Left ventricle myocardium superior (tissue), 1 donor: Measurements from ENCODE around the gene ICE1. TPM values are rescaled to one million over a fixed set of nuclear protein-coding genes. Genes with fewer than 3 reads are reported as not detected.
"Not testable (repeated sequence)": the region's sequence is repeated elsewhere in the genome, so short reads cannot be mapped to it uniquely, and the experiment has no call there.

Source experiments
- ATAC-seq: fragments of 200-7000 bp; cut with Tn5 transposase; one replicate; pipeline ENCODE4 v1.9.1; 2020; ENCODE audit warnings: mild to moderate bottlenecking, moderate library complexity
- DNase-seq: peaks from one replicate; pipeline ENCODE4 v3.0.0-alpha.2; 2020
- intact Hi-C: fragments of 100-400 bp; cut with micrococcal nuclease; formaldehyde crosslinking; loops from one replicate; pipeline ENCODE4 v1.11.0; 2022
- total RNA-seq: library from RNA; stranded (reverse); fragmentation: NEBNext Ultra II Directional; extraction: Animal tissue kit (Norgen Biotek cat#: 25700); gene quantifications from one replicate; pipeline ENCODE4 v1.2.1, GENCODE V29; 2021
- donor health status: DM: no; HTN: yes; CAD: no; lungs with severe emphysema.

The ICE1 gene
- total RNA-seq, 1 donor from 2014 or later, result 18.3 TPM

DNA sequence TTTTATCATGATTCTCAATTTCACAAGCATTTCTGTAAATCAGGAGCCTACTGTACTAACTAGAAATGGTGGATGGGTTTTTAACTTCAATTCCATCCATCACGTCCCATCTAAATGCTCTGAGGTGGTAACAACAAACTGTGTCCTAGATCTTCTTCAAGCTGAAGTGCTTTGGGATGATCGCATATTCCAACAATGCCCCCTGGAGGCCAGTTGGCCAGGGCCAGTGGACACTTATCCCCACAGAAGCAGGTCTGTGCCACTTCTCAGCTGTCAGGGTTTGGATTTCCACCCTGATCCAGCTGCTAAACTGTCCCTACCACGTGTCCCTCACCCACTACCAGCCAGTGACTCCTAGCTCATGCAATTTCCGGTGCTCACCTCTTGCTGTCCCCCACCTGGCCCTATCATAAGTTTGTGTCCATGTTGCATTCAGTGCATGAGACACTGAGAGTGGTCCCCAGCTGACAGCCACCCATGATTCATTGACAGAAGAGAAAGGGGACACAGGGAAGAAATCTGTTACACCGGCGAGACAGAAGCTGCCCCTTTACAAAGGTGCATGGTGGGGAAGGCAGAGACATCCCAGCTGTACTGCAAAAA lies 28.0 kb upstream of the ICE1 start:
- ATAC-seq (peak; percentile 42), DNase-seq (peak; percentile 67)
- intact Hi-C loops, result not testable (repeated sequence)

- DNase-seq, intact Hi-C loops, ATAC-seq: not testable (repeated sequence)
Observed at GRCh38 chr5:5395093-5395492, 27.4 kb upstream of the ICE1 start.

- intact Hi-C loops, result no loop called here
- DNase-seq (no peak), ATAC-seq (no peak)
Observed at GRCh38 chr5:5398071-5398470, 24.4 kb upstream of the ICE1 start.

- ATAC-seq (no peak), DNase-seq (no peak)
- intact Hi-C loops, result no loop called here
Observed at GRCh38 chr5:5401095-5401494, 21.4 kb upstream of the ICE1 start.

DNA sequence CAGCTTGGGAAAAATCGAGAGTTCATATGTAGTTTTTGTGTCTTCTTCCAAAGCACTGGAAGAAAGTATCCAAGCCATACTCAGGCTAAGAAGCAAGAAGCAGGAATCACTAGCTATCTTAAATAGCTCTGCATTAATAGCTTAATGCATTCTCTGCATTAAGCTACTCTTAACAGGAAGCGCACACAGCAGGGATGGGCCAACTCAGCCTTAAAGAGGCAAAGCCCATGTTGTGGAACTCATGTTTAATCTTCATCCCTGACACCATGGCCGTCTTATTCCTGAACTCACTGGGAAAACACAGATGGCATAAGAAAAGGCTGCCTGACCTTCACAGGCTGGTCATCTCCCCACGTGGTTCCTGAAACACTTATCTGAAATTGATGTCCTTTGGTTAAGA lies 18.7 kb upstream of the ICE1 start:
- intact Hi-C loops, result no loop called here

GRCh38 chr5:5404381-5404780 lies 18.1 kb upstream of the ICE1 start:
- intact Hi-C loops, result no loop called here
- no peak for DNase-seq
- ATAC-seq, result no peak

More for the DNA sequence above, 18.7 kb upstream of the ICE1 start:
- no peak for ATAC-seq
- no peak for DNase-seq

GRCh38 chr5:5405441-5405840 lies 17.0 kb upstream of the ICE1 start:
- ATAC-seq (no peak), DNase-seq (no peak)
- intact Hi-C loops, result no loop called here

DNA sequence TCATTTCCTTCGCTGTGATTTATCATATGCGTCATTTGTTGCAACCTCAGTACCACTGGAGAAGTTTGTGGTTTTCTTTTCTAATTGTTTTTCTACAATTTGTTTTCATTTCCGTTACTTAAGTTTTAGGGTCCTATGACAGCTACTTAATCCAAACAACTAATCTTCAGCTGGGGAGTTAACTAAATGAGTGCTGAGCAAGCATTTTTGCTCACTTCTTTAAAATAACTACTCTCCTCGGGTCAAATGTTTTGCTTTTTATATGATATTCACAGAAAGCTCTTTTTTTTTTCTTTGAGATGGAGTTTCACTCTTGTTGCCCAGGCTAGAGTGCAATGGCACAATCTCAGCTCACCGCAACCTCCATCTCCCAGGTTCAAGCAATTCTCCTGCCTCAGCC lies 14.6 kb upstream of the ICE1 start:
- intact Hi-C loops, result no loop called here
- DNase-seq, result no peak
- no peak for ATAC-seq

DNA sequence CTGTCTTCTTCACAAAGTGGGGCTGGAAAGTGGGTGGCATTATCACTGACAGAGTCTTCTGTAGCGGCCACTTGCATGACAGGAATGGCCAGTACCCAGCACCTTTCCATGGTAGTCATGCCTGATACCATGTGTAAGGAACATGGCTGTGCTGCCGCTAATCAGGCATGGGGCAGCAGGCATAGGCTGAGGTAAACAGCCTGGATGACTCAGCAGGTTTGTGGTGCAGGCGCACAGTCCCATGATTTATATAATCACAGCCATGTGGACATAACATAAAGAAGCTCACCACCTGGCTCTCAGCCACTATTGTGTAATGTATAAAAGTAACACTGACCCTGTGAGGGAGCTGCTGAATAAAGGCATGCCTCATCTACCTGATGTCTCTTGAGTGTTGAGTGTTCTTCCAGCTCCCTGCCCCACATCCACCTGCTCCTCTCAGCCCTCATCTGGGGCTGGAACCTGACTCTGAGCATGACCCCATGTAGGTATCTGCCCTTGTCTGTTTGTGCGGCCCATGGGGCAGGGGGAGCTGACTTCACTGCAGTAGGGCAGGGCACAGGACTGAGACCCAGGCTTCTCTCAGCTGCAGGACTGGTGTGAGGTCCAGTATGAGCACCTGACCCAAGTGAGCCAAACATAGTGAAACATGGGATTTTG lies 13.2 kb upstream of the ICE1 start:
- intact Hi-C loops, result no loop called here
- DNase-seq, result no peak
- no peak for ATAC-seq

DNA sequence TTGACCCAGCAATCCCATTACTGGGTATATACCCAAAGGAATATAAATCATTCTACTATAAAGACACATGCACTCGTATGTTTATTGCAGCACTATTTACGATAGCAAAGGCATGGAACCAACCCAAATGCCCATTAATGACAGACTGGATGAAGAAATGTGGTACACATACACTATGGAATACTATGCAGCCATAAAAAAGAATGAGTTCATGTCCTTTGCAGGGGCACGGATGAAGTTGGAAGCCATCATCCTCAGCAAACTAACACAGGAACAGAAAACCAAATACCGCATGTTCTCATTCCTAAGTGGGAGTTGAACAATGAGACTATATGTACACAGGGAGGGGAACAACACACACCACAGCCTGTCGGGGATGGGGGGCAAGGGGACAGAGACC lies 8.6 kb upstream of the ICE1 start:
- intact Hi-C loops, result loop anchor here (10.0 kb wide), 1 partner anchor 269 kb away; the partner anchor contains the start of gene ADAMTS16
- DNase-seq, ATAC-seq: not testable (repeated sequence)

- intact Hi-C loops, result loop anchor here (10.0 kb wide), 1 partner anchor 270 kb away; the partner anchor contains the start of gene ADAMTS16
- ATAC-seq (no peak), DNase-seq (no peak)
Observed at GRCh38 chr5:5414999-5415398, 7.5 kb upstream of the ICE1 start.

DNA sequence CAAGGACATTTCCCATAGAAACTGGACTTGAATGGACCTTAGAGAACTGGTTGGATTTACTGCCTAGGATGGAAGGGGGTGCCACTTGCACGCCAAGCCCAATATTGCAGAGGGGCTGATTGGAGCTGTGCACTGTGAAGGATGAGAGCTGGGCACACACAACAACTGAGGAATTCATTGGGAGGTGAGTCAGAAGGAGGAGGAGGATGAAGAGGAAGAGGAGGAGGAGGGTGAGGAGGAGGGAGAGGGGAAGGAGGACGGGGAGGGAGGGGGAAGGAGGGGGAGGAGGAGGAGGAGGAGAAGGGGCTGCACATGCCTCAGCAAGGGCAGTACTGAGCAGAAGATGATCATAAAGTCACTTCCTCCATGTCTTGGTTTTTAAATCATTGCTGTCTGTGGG lies 5.7 kb upstream of the ICE1 start:
- intact Hi-C loops, result loop anchor here (10.0 kb wide), 1 partner anchor 272 kb away; the partner anchor contains the start of gene ADAMTS16
- no peak for ATAC-seq
- no peak for DNase-seq

- no peak for ATAC-seq
- DNase-seq, result no peak
- intact Hi-C loops, result loop anchor here (10.0 kb wide), 1 partner anchor 273 kb away; the partner anchor contains the start of gene ADAMTS16
Observed at GRCh38 chr5:5418006-5418405, 4.5 kb upstream of the ICE1 start.

- ATAC-seq, result no peak
- intact Hi-C loops, result loop anchor here (10.0 kb wide), 1 partner anchor 274 kb away; the partner anchor contains the start of gene ADAMTS16
- DNase-seq, result no peak
Observed at GRCh38 chr5:5418764-5419163, 3.7 kb upstream of the ICE1 start.

DNA sequence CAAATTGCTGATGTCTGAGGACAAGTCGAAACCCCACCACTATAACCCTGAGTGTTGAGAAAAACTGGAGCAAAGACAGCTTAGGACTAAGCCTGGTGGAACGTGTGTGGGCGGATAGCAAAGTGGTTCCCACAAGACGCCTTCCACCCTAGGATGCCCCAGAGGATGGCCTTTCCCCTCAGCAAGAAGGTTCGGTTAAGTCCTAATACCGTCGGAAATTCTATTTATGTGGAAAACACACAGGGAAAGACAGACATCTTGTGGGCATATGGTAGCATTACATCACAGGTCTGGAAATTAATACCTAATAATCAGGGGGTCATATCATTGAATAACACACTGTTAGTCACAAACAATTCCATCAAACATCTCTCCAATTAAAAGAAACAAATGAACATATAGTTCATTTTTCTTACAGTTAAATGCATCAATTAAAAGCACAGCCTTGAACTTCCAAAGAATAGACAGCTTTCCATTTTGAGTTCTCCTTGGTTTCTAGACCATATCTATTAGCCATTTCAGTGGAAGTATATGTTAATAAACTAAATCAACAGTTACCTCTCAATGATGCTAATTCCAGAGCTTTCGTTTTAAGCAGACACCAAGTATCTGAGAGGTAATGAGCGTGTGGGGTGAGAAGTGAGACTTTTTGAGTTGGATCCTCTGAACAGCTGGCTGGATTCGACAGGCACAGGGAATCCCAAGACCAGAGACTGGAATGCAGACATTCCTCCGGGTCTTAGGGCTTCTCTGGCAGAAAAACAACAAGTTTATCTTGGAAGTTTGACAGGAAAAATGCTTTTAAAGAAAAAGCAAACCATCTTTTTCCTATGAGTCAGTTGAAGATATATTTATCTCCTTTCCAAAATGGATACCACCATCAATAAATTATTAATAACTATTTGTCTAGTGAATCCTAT lies 2.9 kb upstream of the ICE1 start:
- no peak for DNase-seq
- ATAC-seq, result no peak
- intact Hi-C loops, result loop anchor here (10.0 kb wide), 1 partner anchor 275 kb away; the partner anchor contains the start of gene ADAMTS16

- no peak for ATAC-seq
- intact Hi-C loops, result no loop called here
- no peak for DNase-seq
Observed at GRCh38 chr5:5420251-5420650, 2.2 kb upstream of the ICE1 start.

- DNase-seq, result no peak
- intact Hi-C loops, result no loop called here
- ATAC-seq, result no peak
Observed at GRCh38 chr5:5421149-5421960, 1.1 kb upstream of the ICE1 start.

- intact Hi-C loops, result no loop called here
- ATAC-seq, result no peak
Observed at GRCh38 chr5:5422819-5423515, 490 bp downstream of the ICE1 start.

More at GRCh38 chr5:5422819-5423515, 490 bp downstream of the ICE1 start:
- no peak for DNase-seq
